CD4-positive, alpha-beta T cell treated with Interleukin-17A for 1 hour (primary cell): Measurements from ENCODE around the gene ZNF331.
"Not testable (repeated sequence)": the region's sequence is repeated elsewhere in the genome, so short reads cannot be mapped to it uniquely, and the experiment has no call there.

Experiments used
- DNase-seq: peaks from one replicate; pipeline ENCODE4 v3.0.0-alpha.2; 2020

ZNF331 gene

GRCh38 chr19:53537521-53538377 is at the start of gene ZNF331:
Gene ZNF331, plus strand, starts transcription at chr19:53538145. Its CDS starts 31,232 bp downstream, at chr19:53569377.
- DNase-seq, result peak; percentile 92

- no peak for DNase-seq
Observed at GRCh38 chr19:53492153-53492552, 45.8 kb upstream of the ZNF331 start.

DNA sequence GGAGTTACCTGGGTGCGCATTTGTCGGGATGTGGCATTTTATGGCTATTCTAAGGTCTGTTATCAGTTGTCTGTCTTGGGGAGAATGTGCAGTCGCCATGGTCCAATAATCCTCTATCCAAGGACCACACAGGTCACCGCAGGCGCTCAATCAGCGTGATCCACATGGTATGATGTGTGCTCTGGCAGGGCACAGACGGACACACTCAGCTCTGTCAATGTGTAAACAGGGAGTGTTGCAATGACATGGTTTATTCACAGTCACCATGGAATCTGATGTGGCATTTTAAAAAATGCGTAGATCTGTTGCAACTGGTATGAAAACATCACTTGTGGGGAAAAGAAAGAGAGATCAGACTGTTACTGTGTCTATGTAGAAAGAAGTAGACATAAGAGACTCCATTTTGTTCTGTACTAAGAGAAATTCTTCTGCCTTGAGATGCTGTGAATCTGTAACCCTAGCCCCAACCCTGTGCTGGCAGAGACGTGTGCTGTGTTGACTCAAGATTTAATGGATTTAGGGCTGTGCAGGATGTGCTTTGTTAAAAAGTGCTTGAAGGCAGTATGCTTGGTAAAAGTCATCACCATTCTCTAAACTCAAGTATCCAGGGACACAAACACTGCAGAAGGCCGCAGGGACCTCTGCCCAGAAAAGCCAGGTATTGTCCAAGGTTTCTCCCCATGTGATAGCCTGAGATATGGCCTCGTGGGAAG is 40.5 kb upstream of the ZNF331 start:
- DNase-seq, result not testable (repeated sequence)

DNA sequence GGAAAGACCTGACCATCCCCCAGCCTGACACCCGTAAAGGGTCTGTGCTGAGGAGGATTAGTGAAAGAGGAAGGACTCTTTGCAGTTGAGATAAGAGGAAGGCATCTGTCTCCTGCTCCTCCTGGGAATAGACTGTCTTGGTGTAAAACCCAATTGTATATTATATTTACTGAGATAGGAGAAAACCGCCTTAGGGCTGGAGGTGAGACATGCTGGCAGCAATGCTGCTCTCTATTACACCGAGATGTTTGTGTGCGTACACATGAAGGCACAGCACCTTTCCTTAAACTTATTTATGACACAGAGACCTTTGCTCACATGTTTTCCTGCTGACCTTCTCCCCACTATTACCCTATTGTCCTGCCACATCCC is 39.9 kb upstream of the ZNF331 start:
- DNase-seq, result not testable (repeated sequence)

DNA sequence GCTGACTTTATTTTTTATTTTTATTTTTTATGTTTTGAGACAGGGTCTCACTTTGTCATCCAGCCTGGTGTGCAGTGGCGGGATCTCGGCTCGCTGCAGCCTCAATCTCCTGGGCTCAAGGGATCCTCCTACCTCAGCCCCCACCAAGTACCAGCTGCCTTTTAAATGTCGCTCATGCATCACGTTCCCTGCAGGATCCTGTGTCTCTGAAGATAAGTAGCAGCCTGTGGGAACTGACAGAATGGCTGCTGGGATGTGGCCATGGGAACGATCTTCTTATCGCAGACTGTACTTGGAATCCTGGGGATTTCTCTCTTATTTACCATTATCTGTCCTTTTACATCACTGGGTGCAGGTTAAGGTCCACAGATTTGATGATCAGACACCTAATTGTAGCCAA is 34.8 kb upstream of the ZNF331 start:
- DNase-seq, result not testable (repeated sequence)

GRCh38 chr19:53503671-53504364 is 34.1 kb upstream of the ZNF331 start:
- not testable (repeated sequence) for DNase-seq

- not testable (repeated sequence) for DNase-seq
Observed at GRCh38 chr19:53504365-53504703, 33.6 kb upstream of the ZNF331 start.

- DNase-seq, result no peak
Observed at GRCh38 chr19:53504885-53505284, 33.1 kb upstream of the ZNF331 start.

- no peak for DNase-seq
Observed at GRCh38 chr19:53506728-53507127, 31.2 kb upstream of the ZNF331 start.

- DNase-seq, result no peak
Observed at GRCh38 chr19:53507523-53508442, 30.2 kb upstream of the ZNF331 start.

DNA sequence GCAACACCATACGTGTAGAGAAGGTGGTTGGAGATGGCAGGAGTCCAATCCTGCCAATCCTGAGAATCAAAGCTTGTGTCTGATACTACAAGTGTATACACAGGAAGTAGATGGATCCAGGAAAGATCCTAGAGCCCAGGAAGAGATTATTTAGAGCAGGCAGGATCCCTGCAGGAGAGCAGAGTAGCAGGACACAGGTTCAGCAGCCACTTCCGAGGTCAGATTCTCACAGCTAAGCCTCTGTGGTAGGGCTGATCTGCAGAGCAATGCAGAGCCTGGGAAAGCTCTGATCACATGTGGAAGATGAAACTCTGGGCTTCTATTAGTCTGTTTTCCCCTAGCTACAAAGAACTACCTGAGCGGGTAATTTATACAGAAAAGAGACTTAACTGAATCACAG is 28.5 kb upstream of the ZNF331 start:
- DNase-seq, result no peak

DNA sequence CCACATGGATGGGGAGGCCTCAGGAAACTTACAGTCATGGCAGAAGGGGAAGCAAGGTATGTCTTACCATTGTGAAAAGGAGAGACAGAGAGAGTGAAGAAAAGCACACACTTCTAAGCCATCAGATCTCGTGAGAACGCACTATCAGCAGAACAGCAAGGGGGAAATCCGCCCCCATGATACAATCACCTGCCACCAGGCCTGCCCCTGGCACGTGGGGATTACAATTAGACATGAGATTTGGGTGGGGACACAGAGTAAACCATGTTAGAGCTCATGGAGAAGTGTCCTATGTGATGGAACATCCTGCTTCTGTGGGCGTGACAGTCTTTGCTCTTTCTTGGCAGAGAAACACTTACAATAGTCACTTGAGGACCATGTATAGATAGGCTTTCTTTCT is 28.1 kb upstream of the ZNF331 start:
- no peak for DNase-seq

- no peak for DNase-seq
Observed at GRCh38 chr19:53511357-53511756, 26.6 kb upstream of the ZNF331 start.

DNA sequence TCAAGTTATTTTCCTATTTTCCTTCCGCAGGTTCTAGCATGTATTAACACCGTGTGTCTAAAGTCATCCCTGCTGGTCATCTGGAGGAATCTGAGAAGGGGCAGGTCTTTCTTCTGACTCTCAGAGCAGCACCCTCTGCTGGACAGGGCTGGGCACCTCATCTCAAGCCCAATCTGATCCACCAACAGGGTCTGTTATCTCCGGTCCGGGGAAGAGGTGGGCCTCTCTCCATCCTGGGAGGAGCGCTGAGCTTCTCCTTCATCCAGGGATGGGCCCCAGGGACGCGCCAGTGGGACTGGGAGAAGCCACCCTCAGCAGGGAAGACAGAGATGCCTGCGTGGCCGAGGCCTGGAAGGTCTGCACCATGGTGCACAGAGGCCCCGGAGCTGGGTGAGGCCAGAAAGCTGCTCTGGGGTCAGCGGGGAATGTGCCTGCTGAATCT is 26.0 kb upstream of the ZNF331 start:
- peak; percentile 59 for DNase-seq

- not testable (repeated sequence) for DNase-seq
Observed at GRCh38 chr19:53515047-53515446, 22.9 kb upstream of the ZNF331 start.

- no peak for DNase-seq
Observed at GRCh38 chr19:53517114-53517741, 20.7 kb upstream of the ZNF331 start.

DNA sequence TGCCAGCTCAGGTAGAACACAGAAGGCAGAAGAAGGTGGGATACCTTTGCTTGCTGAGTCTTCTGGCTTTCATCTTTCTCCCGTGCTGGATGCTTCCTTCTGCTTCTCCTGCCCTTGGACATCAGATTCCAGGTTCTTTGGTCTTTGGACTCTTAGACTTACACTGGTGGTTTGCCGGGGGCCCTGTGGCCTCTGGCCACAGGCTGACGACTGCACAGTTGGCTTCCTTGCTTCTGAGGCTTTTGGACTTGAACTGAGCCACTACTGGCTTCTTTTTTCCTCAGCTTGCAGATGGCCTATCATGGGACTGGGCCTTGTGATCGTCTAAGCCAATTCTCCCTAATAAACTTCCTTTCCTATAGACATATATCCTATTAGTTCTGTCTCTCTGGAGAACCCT is 19.8 kb upstream of the ZNF331 start:
- DNase-seq, result no peak

DNA sequence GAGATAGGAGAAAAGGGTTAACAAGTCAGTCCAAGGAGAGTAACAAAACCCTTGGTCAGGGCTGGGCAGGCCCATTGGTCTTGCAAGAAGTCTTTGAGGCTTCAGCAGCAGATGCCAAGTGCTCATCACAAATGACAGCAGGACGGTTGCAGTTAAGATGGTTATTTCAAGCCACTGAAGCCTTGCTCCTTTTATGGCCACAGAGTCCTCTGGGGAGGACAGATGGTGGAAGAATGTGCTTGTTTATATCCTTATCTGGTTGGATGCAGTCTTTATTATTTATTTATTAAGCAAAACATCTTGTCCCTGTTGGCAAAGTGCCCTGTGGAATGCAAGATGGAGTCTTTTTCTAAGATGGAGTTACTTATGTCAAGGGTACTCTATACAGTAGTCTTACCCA is 19.2 kb upstream of the ZNF331 start:
- DNase-seq, result no peak

GRCh38 chr19:53519446-53519845 is 18.5 kb upstream of the ZNF331 start:
- no peak for DNase-seq

DNA sequence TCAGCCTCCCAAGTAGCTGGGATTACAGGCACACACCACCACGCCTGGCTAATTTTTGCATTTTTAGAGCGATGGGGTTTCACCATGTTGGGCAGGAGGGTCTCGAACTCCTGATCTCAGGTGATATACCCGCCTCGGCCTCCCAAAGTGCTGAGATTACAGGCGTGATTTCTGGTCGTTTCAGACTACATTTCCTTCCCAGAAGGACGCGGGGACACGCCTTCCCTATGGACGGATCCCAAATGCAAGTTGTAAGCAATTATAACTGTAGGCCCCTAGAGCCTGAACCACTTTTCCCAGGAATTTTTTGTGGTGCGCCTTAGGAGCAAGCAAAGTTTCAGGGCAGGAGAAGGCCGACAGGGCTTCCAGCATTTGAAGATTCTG is 17.8 kb upstream of the ZNF331 start:
- DNase-seq, result no peak

DNA sequence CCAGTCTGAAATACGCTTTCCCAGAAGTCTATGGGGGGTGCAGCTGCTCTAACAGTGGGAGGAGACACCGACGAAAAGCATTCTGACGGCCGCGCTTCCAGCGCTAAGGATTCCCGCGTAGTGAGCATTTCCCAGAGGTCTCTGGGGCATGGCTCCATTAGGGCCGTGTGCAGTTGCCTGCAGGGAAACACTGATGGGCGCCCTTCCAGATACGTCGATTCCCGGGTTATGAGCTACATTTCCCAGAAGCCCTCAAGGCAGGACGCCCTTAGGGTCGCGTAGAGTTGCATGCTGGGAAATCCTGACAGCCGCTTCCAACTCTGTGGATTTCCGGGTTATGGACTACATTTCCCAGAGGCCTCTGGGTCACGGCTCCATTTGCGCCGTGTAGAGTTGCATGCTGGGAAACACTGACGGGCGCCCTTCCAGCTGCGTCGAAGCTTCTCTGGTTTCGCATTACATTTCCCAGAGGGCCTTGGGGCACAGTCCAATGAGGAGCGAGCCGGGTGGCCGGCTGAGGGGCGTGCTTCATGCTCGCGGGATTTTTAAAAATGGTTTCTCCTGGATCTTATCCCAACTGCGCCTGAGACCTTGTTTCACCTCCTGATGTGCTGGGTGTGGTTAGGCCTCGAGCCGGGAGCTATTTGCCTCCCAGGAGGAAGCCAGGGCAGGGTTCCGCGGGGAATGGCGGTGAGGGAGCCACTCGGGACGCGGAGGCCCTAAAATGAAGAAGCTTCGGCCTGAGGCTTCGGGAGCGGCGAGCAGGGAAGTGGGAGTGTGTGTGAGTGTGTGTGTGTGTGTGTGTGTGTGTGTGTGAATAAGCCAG is 17.2 kb upstream of the ZNF331 start:
- peak; percentile 96 for DNase-seq
